GM18499 (cell line): ENCODE results near the gene IQGAP2.
"Not testable (repeated sequence)": the region's sequence is repeated elsewhere in the genome, so short reads cannot be mapped to it uniquely, and the experiment has no call there.

Experiments used
- ATAC-seq: cut with Tn5 transposase; IDR thresholded peaks from one replicate; pipeline ENCODE4 v1.9.1; 2021; ENCODE audit warnings: moderate number of reproducible peaks; ENCODE audit not compliant: insufficient read depth, unreplicated experiment

IQGAP2 gene

DNA sequence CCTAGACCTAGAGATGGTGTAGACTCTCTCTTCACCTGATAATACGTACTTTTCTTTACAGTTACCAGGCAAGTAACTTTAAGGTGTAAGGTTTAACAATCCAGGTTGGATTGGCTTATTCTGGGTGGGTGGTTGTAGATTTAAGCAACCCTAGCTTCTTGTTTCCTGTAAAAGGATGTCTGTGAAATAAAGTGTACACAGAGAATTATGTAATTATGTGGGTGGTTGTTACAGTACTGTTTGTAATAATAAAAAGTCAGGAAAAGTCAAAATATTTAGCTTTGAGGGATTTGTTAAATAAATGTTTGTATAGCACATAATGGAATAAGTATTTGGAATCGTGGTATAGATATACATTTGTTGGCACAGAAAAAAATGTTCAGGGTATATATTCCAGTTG lies 269.2 kb downstream of the IQGAP2 start:
- ATAC-seq = no peak

GRCh38 chr5:76673125-76673524 lies 270.0 kb downstream of the IQGAP2 start:
- ATAC-seq = no peak

DNA sequence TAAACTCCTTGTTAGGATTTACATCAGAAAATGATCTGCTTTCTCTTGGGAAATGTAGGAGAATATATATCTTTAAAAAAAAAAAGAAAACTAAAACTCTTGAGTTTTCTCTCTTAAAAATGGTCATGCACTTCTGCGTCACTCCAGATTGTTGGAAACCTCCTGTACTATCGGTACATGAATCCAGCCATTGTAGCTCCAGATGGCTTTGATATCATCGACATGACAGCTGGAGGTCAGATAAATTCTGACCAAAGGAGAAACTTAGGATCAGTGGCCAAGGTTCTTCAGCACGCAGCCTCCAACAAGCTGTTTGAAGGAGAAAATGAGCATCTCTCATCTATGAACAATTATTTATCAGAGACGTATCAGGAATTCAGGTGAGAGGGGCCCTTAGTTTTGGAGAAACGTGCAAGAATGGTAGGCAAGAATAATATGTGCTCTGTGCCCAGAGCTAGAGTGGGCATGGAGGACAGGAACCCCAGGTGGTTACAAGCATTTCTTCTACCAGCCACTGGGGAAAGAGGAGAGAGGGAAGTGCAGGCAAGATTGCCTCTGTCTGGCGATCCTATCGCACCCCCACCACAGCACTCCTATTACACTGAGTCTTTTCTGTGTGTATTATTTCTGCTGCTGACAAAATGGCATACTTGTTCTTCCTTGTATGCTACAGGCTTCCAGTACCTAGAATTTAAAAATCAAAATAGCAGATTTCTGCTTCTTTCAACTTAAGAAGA lies 271.4 kb downstream of the IQGAP2 start:
- no peak for ATAC-seq

- no peak for ATAC-seq
Measured at GRCh38 chr5:76675364-76675763, 272.3 kb downstream of the IQGAP2 start.

- ATAC-seq = no peak
Measured at GRCh38 chr5:76677849-76678472, 274.9 kb downstream of the IQGAP2 start.

- no peak for ATAC-seq
Measured at GRCh38 chr5:76679231-76679630, 276.1 kb downstream of the IQGAP2 start.

DNA sequence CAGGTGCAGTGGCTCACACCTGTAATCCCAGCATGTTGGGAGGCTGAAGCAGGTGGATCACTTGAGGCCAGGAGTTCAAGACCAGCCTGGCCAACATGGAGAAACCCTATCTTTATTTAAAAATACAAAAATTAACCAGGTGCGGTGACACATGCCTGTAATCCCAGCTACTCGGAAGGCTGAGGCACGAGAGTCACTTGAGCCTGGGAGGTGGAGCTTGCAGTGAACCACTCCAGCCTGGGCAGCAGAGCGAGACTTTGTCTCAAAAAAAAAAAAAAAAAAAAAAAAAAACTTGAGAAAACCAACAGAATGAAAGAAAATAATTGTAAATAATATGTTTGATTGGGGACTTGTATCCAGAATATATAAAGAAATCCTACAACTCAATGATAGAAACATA lies 277.7 kb downstream of the IQGAP2 start:
- not testable (repeated sequence) for ATAC-seq

DNA sequence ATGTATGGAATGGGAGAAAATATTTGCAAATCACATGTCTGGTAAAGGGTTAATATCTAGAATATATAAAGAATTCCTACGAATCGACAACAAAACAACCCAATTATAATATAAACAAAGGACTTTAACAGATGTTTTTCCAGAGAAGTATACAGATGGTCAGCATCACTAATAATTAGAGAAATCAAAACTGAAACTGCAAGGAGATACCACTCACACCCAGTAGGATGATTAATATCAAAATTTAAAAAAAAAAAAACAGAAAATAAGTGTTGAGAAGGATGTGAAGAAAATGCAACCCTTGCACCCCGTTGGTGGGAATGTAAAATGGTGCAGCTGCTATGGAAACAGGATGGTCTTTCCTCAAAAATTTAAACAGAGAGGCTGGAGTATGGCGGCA lies 278.2 kb downstream of the IQGAP2 start:
- no peak for ATAC-seq

- ATAC-seq = no peak
Measured at GRCh38 chr5:76682387-76682786, 279.3 kb downstream of the IQGAP2 start.

DNA sequence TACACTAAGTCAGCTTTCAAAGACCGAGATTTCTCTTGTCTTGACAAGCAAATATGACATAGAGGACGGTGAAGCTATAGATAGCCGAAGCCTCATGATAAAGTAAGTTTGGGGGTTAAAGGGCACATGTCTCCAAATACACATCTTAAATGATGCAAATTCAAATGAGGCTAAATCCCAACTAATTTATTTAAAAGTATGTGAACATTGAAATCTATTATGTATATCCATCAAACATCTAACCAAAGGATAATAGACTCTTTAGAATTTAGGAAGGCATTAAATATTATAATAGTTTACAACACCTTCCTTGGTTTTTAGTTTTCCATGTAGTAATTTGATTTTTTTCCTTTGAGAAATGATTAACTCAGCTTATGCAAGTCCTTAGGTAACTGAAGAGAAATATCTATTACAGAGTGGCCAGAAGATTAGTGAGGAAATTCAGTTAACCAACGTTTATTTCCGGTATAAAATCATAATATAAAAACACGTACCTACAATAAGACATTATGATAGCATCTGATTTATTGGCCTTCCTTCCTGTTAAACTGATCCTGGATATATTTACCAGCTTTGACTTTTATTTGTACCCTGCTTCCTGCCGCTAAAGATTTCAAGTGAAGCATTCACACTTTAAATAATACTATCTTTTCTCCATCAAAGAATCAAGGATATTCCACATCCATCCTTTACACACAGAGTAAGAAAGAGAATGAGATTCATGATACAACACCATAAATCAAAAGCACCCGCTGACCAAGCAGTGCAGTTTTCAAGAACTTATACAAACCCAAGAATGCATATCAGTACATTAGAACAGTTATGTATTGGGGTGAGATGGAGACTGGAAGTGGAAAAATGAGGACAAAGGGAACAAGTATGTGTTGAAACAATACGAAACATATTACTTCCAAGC lies 281.0 kb downstream of the IQGAP2 start:
- no peak for ATAC-seq

DNA sequence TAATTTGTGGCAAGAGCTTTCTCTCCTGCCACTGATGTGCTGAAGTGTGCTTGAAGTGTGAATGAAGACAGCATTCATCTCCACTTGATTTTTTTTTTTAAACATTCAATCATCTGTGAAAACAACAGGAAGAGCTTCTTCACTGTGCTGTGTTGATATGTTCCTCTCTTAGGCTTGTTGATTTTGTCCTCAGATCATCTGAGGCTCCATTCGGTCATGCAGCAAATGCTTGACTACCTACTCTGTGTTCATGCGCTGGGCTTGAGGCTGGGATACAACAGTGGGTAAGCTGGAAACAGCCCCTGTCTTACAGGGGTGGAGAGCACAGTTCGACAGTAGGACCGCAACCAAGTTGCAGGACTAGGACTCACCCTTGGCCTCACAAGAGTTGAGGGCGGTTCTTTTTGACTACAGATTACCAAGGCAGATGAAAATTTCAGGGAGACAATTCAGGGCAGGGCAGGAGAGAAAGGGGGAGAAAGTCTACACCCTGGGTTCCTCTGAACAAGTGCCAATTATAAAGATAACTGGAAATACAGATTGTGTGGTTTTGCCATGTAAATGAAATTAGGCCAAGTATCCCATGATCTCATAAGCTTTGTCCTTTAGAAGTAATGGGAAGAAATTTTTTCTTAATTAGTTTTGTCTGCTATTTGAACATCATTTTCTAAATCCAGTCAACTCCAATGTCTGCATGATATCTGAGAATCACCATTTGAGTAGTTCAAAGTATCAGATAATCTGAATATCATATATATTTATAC lies 281.9 kb downstream of the IQGAP2 start:
- ATAC-seq = no peak

DNA sequence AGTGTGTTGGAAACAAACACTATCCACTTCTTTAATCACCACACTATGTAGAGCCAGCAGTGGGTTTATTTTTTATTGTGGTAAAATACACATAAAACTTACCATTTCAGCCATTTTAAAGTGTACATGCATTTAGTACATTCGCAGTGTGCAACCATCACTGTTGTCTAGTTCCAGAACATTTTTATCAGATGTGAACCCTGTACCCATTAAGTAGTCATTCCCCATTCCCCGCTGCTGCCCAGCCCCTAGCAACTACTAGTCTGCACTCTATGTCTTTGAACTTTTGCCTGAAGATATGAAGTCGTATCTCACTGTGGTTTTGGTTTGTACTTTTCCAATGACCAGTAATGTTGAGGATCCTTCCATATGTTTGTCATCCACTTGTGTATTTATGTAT lies 282.6 kb downstream of the IQGAP2 start:
- ATAC-seq = no peak

- no peak for ATAC-seq
Measured at GRCh38 chr5:76688212-76688611, 285.1 kb downstream of the IQGAP2 start.

- ATAC-seq = no peak
Measured at GRCh38 chr5:76688836-76689235, 285.8 kb downstream of the IQGAP2 start.

DNA sequence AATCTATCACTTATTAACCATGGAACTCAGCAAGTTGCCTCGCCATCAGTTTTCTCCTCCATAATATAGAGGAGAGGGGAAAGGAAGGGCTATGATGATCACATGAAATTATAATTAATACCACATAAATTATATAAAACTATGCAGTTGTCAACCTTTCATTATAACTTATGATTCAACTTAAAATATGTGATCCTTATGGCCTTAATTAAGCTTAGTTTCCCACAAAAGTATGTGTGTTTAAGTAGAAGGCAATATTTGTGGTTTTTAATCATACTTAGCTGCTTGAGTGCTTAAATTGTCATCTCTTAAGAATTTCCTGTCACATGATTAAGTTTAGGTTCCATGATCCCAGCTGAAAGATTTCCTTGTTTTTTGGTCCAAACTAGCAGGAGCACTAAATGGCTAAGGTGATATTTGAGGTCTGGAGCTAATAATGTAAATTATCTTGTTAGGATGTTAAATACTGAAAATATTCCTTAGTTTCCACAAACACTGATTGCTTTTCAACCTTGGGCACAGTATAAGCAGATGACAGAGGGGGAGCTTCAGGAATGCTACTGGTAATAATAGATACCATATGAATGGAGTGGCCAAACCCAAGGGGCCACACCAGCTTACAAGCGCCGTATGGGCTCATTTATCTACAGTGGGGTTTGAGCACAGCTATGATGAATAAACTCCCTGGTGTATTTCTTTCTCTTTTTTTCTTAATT lies 286.4 kb downstream of the IQGAP2 start:
- ATAC-seq = no peak

DNA sequence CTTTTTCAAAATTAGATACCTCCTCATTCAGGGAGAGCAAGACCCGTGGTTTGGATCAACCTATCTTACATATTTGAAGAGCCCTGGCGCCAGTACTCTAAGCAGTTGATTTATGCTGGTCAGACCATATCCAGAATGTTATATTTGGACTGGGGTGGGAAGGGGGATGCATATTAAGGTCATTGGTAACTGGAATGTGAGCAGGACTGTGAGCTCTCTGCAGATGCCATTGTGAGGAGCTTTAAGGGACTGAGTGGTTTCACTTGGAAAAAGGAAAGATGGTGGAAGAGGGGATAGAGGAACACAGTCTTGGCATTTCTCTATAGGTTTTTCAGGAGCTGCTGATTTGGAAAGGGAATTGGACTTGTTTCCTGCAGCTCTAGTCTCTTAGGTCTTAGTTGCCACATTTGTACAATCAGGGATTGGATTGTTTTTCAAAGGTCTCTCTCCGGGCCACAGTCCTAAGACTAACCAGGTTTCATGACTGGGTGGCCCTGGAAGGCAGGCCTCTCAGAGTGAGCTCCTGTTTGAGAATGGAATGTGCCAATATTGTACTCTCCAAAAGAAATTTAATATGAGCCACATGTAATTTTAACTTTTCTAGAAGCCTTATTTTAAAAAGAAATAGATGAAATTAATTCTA lies 287.1 kb downstream of the IQGAP2 start:
- no peak for ATAC-seq

GRCh38 chr5:76690704-76691466 lies 287.8 kb downstream of the IQGAP2 start:
- ATAC-seq = no peak

GRCh38 chr5:76691467-76692273 lies 288.6 kb downstream of the IQGAP2 start:
- no peak for ATAC-seq
